HepG2 (cell line): Measurements from ENCODE around the gene NINL. TPM values are rescaled to one million over a fixed set of nuclear protein-coding genes. Genes with fewer than 3 reads are reported as not detected.
A peak's percentile ranks its signal among the peaks of the same experiment; 100 is the strongest.

Experiments used
- ATAC-seq: fragments of 200-7000 bp; cut with Tn5 transposase; 3 replicates; pipeline ENCODE4 v1.9.1; 2020; ENCODE audit warnings: mild to moderate bottlenecking, moderate library complexity
- BruUV-seq: library from RNA; stranded (reverse); fragments of 400-500 nt; replicated peaks from 2 replicates; lab custom pipeline; 2021; lab: Mats Ljungman, UMichigan
- CTCF ChIA-PET: fragments of 300-600 bp; formaldehyde crosslinking; extraction: SDS; loops from one replicate; lab custom pipeline; 2021; ENCODE audit warnings: low total read pairs, inconsistent platforms, low intra/inter-chr PET ratio; lab: Yijun Ruan, JAX
- POLR2A ChIA-PET: fragments of 350-600 bp; sonication (Branson Sonifier 250); formaldehyde crosslinking; loops from one replicate; lab custom pipeline; 2020; ENCODE audit warnings: antibody characterized with exemption, inconsistent platforms; lab: Yijun Ruan, JAX
- DNase-seq: peaks from one replicate; pipeline ENCODE4 v3.0.0-alpha.2; 2015; ENCODE audit warnings: low spot score
- FAIRE-seq: peaks from 3 replicates; lab custom pipeline; 2011; peaks lifted over from hg19 to GRCh38; lab: Jason Lieb, UNC
- H2AFZ ChIP-seq: one replicate; pipeline ENCODE4 v1.6.1; 2011; ENCODE audit warnings: low read length, inconsistent platforms
- H3K27ac ChIP-seq: fragments of 300-600 bp; 3 replicates; pipeline ENCODE4 v1.8.0; 2011; ENCODE audit warnings: mixed run types, mild to moderate bottlenecking, mixed read lengths, low read length, inconsistent platforms; ENCODE audit not compliant: insufficient read depth; ENCODE audit errors: extremely low read length
- H3K27me3 ChIP-seq, 2 experiments: fragments of 200-600 bp in 1 of 2; 2 replicates in 1 of 2; 3 replicates in 1 of 2; pipeline versions ENCODE4 v1.6.0 to v1.8.0; 2011; ENCODE audit warnings: low read length in 2 of 2, mild to moderate bottlenecking in 2 of 2, moderate library complexity in 2 of 2, inconsistent platforms in 1 of 2; ENCODE audit not compliant: insufficient read depth in 2 of 2, control insufficient read depth in 1 of 2
- H3K36me3 ChIP-seq, 2 experiments: fragments of 200-600 bp in 1 of 2; replicated peaks in 1 of 2; 2 replicates in 1 of 2; 3 replicates in 1 of 2; pipeline versions ENCODE4 v1.5.1 to v1.8.0; 2011; ENCODE audit warnings: low read length in 2 of 2, inconsistent platforms in 1 of 2; ENCODE audit not compliant: insufficient read depth in 2 of 2, control insufficient read depth in 1 of 2
- H3K4me1 ChIP-seq: 2 replicates; pipeline ENCODE4 v1.5.1; 2012; ENCODE audit warnings: low read length, inconsistent platforms; ENCODE audit not compliant: insufficient read depth
- H3K4me2 ChIP-seq: 2 replicates; pipeline ENCODE4 v1.6.0; 2011; ENCODE audit warnings: low read depth, low read length, inconsistent platforms
- H3K4me3 ChIP-seq, 3 experiments: fragments of 200-600 bp in 1 of 3; sonication (generic), shearing (Covaris generic) in 1 of 3; replicated peaks in 1 of 3; 2 replicates each; pipeline ENCODE4 v1.5.1; 2011 to 2016; ENCODE audit warnings: low read length in 3 of 3, inconsistent platforms in 2 of 3, low read depth in 2 of 3, mild to moderate bottlenecking in 2 of 3, control low read depth in 1 of 3, mixed read lengths in 1 of 3; ENCODE audit not compliant: insufficient read depth in 1 of 3
- H3K79me2 ChIP-seq: one replicate; pipeline ENCODE4 v1.6.1; 2011; ENCODE audit warnings: low read length, inconsistent platforms; ENCODE audit not compliant: insufficient read depth
- H3K9ac ChIP-seq: 2 replicates; pipeline ENCODE4 v1.6.0; 2011; ENCODE audit warnings: mild to moderate bottlenecking, low read depth, low read length, inconsistent platforms; ENCODE audit not compliant: insufficient read depth
- H3K9me3 ChIP-seq: 2 replicates; pipeline ENCODE4 v1.5.1; 2012; ENCODE audit warnings: mild to moderate bottlenecking, low read length
- H4K20me1 ChIP-seq: 2 replicates; pipeline ENCODE4 v1.6.0; 2011; ENCODE audit warnings: inconsistent platforms, mild to moderate bottlenecking, low read length, moderate library complexity; ENCODE audit not compliant: insufficient read depth
- GATAD1 ChIP-seq: IDR thresholded peaks from 2 replicates; pipeline ENCODE4 v1.6.1; 2016; ENCODE audit warnings: missing genetic modification reagents, missing compliant biosample characterization
- HNRNPK ChIP-seq: fragments of 200-400 bp; formaldehyde crosslinking; IDR thresholded peaks from 2 replicates; pipeline ENCODE4 v1.6.1; 2018; ENCODE audit warnings: low read length, low read depth, moderate library complexity, mild to moderate bottlenecking; ENCODE audit not compliant: poor library complexity, severe bottlenecking
- NFATC3 ChIP-seq: sonication (generic); formaldehyde crosslinking; IDR thresholded peaks from 2 replicates; pipeline ENCODE4 v1.5.1; 2020; ENCODE audit warnings: mild to moderate bottlenecking, missing genetic modification reagents
- REST ChIP-seq, 2 experiments: IDR thresholded peaks; 2 replicates each; pipeline ENCODE4 v1.6.1; 2011 to 2012; ENCODE audit warnings: low read length in 2 of 2, borderline replicate concordance in 1 of 2, low read depth in 1 of 2, mild to moderate bottlenecking in 1 of 2, moderate library complexity in 1 of 2
- ZBTB33 ChIP-seq: sonication (generic); formaldehyde crosslinking; IDR thresholded peaks from 2 replicates; pipeline ENCODE4 v1.4.0; 2020; ENCODE audit warnings: missing genetic modification reagents
- ZFP36L1 ChIP-seq: sonication (generic); formaldehyde crosslinking; IDR thresholded peaks from 2 replicates; pipeline ENCODE4 v1.8.0; 2022; ENCODE audit warnings: mild to moderate bottlenecking, missing genetic modification reagents, moderate library complexity
- ZNF510 ChIP-seq: sonication (generic); formaldehyde crosslinking; IDR thresholded peaks from 2 replicates; pipeline ENCODE4 v1.4.0; 2020; ENCODE audit warnings: low read depth, mild to moderate bottlenecking, missing genetic modification reagents
- ZNF530 ChIP-seq: sonication (generic); formaldehyde crosslinking; IDR thresholded peaks from 2 replicates; pipeline ENCODE4 v1.5.0; 2020; ENCODE audit warnings: low read depth, mild to moderate bottlenecking, missing genetic modification reagents
- ZNF614 ChIP-seq: IDR thresholded peaks from 2 replicates; pipeline ENCODE4 v1.6.1; 2018; ENCODE audit warnings: missing biosample characterization, missing genetic modification reagents, inconsistent platforms, borderline replicate concordance
- ZNF629 ChIP-seq: sonication (generic); formaldehyde crosslinking; conservative IDR thresholded peaks from 2 replicates; pipeline ENCODE4 v1.5.0; 2020; ENCODE audit warnings: missing genetic modification reagents
- WGBS: methylation state at CpG from one replicate; pipeline ENCODE4 v1.1.6; 2017; ENCODE audit warnings: low lambda C conversion rate; 5-methylcytosine and 5-hydroxymethylcytosine counted together
- in situ Hi-C: cut with HindIII; loops from 2 replicates; pipeline ENCODE4 v1.10.0; 2017; ENCODE audit warnings: low pct_unique_long_range_greater_than_20kb; ENCODE audit not compliant: extremely low pct_ligation_motif_present
- intact Hi-C: fragments of 100-400 bp; cut with micrococcal nuclease; formaldehyde crosslinking; loops from one replicate; pipeline ENCODE4 v1.10.0; 2022; ENCODE audit not compliant: unreplicated experiment
- polyA plus RNA-seq, 8 experiments: library from polyadenylated mRNA; depleted of rRNA in 3 of 8; stranded (reverse) in 7 of 8; unstranded in 1 of 8; fragments of >200 nt; fragmentation: Illumina TruSeq in 4 of 8; extraction: Trizol in 4 of 8; gene quantifications; 2 replicates each; pipeline versions ENCODE4 v1.2.1 to v1.2.3, GENCODE V29; 2011 to 2016; ENCODE audit warnings: low read depth in 4 of 8, missing spikeins in 1 of 8, mixed read lengths in 1 of 8; ENCODE audit not compliant: insufficient read depth in 1 of 8
- total RNA-seq, 5 experiments: library from RNA; depleted of rRNA; stranded (reverse); fragments of >200 nt; fragmentation: Illumina TruSeq; extraction: Trizol; gene quantifications; 2 replicates each; pipeline ENCODE4 v1.2.3, GENCODE V29; 2016; ENCODE audit warnings: low read depth in 1 of 5
- TF ChIP-seq, protein P1 (sequence below): sonication (generic); formaldehyde crosslinking; IDR thresholded peaks from 2 replicates; pipeline ENCODE4 v1.9.0; 2021; ENCODE audit warnings: missing genetic modification reagents, mild to moderate bottlenecking, borderline replicate concordance
- TF ChIP-seq, protein P2 (sequence below): sonication (generic); formaldehyde crosslinking; IDR thresholded peaks from 2 replicates; pipeline ENCODE4 v1.5.1; 2020; ENCODE audit warnings: mild to moderate bottlenecking, missing genetic modification reagents, moderate library complexity
- TF ChIP-seq, protein P3 (sequence below), 2 experiments: fragments of 450-650 bp in 1 of 2; sonication (generic) in 1 of 2; formaldehyde crosslinking; IDR thresholded peaks; 2 replicates each; pipeline versions ENCODE4 v1.5.0 to v1.8.0; 2020 to 2022; ENCODE audit warnings: mild to moderate bottlenecking in 1 of 2, missing genetic modification reagents in 1 of 2

NINL gene
- total and polyA plus RNA-seq, 2 of the 13 experiments (the other 11 are each of a cell fraction or from before 2014, with no cell fraction given): 32.3 to 34.3 TPM

DNA sequence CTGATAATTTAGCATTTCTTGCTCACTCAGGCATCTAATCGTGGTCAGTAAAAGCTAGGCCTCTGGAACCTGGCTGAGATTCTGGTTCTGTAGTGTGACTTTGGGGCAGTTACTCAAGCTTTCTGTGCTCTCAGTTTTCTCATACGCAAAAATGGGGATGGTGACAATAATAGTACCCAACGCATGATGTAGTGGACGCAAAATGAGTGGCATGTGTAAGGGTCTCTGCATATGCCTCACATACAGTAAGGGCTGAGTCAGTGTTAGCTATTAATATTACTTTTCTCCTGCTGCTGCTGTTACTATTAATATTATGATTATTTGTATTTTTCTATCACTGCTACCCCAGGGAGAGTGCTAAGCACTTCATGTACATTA lies 177.2 kb downstream of the NINL start:
- peaks cover 24% of the 10 kb centered on the region for H3K4me1 ChIP-seq
- peak overlapping the region; percentile 94 for H3K4me2 ChIP-seq
- POLR2A ChIA-PET: interaction anchor here (1.1 to 2.5 kb wide), 12 partner anchors 8 to 215 kb away, joined by 3 to 25 read pairs (median 5); partner anchors contain the start of genes ABHD12, ENTPD6 and PYGB
- in situ Hi-C loops (no loop called here), intact Hi-C loops (no loop called here)
- FAIRE-seq (peak; percentile 26), DNase-seq (no peak), ATAC-seq (peak; percentile 4; the same call in 1 of the 3 replicates)
- CTCF ChIA-PET: interaction anchor here (0.7 kb wide), 1 partner anchor 98 kb away, joined by 3 read pairs; no protein-coding TSS in a partner anchor
- H3K4me3 ChIP-seq: peak overlapping the region; percentile 78 to 89 (median 88)
- no peaks in the 10 kb centered on the region for H4K20me1 ChIP-seq
- H2AFZ ChIP-seq: peak overlapping the region; percentile 62
- peaks cover 16% of the 10 kb centered on the region for H3K9me3 ChIP-seq
- H3K27ac ChIP-seq: peak overlapping the region; percentile 86
- 4% methylated on average over 4 of the region's 4 CpGs for WGBS
- H3K36me3 ChIP-seq: peaks cover 1 to 5% of the 10 kb centered on the region in 2 experiments; a peak in 1 of 5 replicates
- peak overlapping the region; percentile 88 for H3K9ac ChIP-seq
- H3K27me3 ChIP-seq: no peaks in the 10 kb centered on the region; a peak in 1 of 5 replicates
- no TSS peak for BruUV-seq
- H3K79me2 ChIP-seq: peaks cover 22% of the 10 kb centered on the region
- TF ChIP-seq ZNF510 (peak; percentile 12; the same call in 1 of the 2 replicates), ZNF629 (peak; percentile 72; the same call in 1 of the 2 replicates), HNRNPK (no peak), GATAD1 (no peak), NFATC3 (CRISPR knock-in tag) (0 out of 2 replicates have a peak, but pooled peaks have one; percentile 10), ZFP36L1 (CRISPR knock-in tag) (no peak), ZNF530 (CRISPR knock-in tag) (no peak), ZNF614 (CRISPR knock-in tag) (no peak), ZBTB33 (CRISPR knock-in tag) (no peak), REST (IDR thresholded peaks at IDR 0.05; ENCODE audit: borderline replicate concordance in 1 of 2, low read depth in 1 of 2, low read length in 2 of 2) (no peak)
- TF ChIP-seq, protein P1, sequence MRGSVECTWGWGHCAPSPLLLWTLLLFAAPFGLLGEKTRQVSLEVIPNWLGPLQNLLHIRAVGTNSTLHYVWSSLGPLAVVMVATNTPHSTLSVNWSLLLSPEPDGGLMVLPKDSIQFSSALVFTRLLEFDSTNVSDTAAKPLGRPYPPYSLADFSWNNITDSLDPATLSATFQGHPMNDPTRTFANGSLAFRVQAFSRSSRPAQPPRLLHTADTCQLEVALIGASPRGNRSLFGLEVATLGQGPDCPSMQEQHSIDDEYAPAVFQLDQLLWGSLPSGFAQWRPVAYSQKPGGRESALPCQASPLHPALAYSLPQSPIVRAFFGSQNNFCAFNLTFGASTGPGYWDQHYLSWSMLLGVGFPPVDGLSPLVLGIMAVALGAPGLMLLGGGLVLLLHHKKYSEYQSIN: no peak
- TF ChIP-seq, protein P2, sequence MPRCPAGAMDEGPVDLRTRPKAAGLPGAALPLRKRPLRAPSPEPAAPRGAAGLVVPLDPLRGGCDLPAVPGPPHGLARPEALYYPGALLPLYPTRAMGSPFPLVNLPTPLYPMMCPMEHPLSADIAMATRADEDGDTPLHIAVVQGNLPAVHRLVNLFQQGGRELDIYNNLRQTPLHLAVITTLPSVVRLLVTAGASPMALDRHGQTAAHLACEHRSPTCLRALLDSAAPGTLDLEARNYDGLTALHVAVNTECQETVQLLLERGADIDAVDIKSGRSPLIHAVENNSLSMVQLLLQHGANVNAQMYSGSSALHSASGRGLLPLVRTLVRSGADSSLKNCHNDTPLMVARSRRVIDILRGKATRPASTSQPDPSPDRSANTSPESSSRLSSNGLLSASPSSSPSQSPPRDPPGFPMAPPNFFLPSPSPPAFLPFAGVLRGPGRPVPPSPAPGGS (CRISPR knock-in tag): no peak
- TF ChIP-seq, protein P3, sequence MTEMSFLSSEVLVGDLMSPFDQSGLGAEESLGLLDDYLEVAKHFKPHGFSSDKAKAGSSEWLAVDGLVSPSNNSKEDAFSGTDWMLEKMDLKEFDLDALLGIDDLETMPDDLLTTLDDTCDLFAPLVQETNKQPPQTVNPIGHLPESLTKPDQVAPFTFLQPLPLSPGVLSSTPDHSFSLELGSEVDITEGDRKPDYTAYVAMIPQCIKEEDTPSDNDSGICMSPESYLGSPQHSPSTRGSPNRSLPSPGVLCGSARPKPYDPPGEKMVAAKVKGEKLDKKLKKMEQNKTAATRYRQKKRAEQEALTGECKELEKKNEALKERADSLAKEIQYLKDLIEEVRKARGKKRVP (CRISPR knock-in tag; IDR thresholded peaks at IDR 0.05): 0 out of 4 replicates have a peak, but pooled peaks of 1 of the 2 experiments have one; percentile 7
